ENCODE measurements around the gene RRP7A. TPM values are rescaled to one million over a fixed set of nuclear protein-coding genes. Genes with fewer than 3 reads are reported as not detected.

Gene RRP7A
- total RNA-seq, 4 donors from 2014 or later: 9.7 to 38.6 (median 28.6) TPM

DNA sequence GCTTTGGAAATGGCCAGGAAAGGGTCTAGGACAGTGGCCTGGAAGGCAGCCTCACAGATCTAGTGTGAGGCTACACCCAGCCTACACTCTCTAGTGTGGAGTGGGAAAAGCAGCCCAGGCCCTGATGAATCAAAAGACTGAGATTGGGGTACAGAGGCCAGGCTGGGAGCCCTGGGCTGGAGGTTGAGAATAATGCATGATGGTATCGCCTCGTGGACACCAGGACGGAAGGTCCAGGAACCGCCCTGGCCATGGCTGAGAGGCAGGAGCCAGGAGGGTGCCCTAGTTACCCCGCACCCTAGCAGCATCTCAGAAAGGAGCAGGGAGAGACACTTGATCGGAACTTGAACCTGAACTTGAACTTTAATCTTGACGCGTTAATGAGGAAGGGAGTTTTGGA, 46.9 kb downstream of the RRP7A start:
- no peaks in the 10 kb centered on the region for H3K9me3 ChIP-seq
- no peak overlapping the region for H3K4me3 ChIP-seq
- no peak overlapping the region for H3K27ac ChIP-seq
- TF ChIP-seq POLR2A (IDR thresholded peaks at IDR 0.05): no peak
- TF ChIP-seq, protein P1, sequence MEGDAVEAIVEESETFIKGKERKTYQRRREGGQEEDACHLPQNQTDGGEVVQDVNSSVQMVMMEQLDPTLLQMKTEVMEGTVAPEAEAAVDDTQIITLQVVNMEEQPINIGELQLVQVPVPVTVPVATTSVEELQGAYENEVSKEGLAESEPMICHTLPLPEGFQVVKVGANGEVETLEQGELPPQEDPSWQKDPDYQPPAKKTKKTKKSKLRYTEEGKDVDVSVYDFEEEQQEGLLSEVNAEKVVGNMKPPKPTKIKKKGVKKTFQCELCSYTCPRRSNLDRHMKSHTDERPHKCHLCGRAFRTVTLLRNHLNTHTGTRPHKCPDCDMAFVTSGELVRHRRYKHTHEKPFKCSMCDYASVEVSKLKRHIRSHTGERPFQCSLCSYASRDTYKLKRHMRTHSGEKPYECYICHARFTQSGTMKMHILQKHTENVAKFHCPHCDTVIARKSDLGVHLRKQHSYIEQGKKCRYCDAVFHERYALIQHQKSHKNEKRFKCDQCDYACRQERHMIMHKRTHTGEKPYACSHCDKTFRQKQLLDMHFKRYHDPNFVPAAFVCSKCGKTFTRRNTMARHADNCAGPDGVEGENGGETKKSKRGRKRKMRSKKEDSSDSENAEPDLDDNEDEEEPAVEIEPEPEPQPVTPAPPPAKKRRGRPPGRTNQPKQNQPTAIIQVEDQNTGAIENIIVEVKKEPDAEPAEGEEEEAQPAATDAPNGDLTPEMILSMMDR (IDR thresholded peaks at IDR 0.05): no peak
- intact Hi-C loops (cut with DNase I; ENCODE audit: low total_unique reads): no loop called here
- no peak for DNase-seq
- H3K27me3 ChIP-seq: no peaks in the 10 kb centered on the region
- H3K4me1 ChIP-seq: no peaks in the 10 kb centered on the region
- no peaks in the 10 kb centered on the region for H3K36me3 ChIP-seq

DNA sequence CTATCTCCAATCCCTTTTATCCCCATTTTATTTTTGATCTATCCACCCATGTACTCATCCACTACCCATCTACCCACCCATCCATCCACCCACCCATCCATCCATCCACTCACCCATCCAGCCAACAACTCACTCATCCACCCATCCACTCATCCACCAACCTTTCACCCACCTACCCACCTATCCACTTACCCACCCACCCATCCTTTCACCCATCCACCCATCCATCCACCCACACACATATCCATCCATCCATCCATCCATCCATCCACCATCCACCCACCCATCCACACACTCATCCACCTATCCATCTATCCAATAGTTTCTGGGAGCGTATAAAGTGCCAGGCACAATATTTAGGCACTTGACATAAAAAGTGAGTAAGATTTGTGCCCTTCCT, 48.2 kb downstream of the RRP7A start:
- Histone ChIP-seq H3K36me3 (no peaks in the 10 kb centered on the region), H3K9me3 (no peaks in the 10 kb centered on the region), H3K27me3 (no peaks in the 10 kb centered on the region), H3K4me1 (no peaks in the 10 kb centered on the region), H3K27ac (no peak overlapping the region), H3K4me3 (no peak overlapping the region)
- TF ChIP-seq, protein P1 (IDR thresholded peaks at IDR 0.05): no peak
- TF ChIP-seq POLR2A (IDR thresholded peaks at IDR 0.05): no peak
- intact Hi-C loops (cut with DNase I; ENCODE audit: low total_unique reads): no loop called here
- no peak for DNase-seq

DNA sequence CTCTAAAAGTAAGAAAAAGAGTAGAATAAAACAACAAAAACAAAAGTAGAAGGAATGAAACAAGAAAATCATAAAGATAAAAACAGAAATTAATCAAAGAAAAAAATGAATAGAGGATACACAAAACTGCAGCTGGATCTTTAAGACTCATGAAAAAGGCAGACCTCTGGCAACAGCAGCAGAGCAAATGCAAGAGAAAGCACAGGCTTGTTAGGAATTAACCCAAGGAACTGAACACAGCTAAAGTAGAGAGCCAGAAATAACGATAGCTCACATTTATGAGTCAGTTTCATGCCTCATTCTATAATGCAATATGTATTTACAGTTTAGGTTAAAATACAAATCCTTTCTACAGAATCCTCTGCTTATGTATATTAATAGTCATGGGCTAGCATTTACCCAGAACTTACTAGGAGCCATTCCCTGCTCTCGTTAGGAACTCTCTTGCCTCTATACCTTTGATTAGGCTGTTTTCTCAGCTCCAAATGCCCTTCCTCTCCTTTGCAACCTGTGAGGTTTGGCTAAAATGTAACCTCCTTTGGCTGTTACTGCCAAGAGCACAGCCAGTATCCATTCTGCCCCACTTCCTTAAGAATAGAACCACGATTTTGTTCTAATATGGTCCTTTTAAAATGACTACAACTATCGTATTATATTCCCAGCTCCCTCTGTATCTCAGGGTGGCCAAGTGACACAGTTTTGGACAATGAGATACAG, 49.1 kb downstream of the RRP7A start:
- Histone ChIP-seq H3K4me1 (no peaks in the 10 kb centered on the region), H3K4me3 (no peak overlapping the region), H3K27me3 (no peaks in the 10 kb centered on the region), H3K36me3 (no peaks in the 10 kb centered on the region), H3K9me3 (no peaks in the 10 kb centered on the region), H3K27ac (no peak overlapping the region)
- intact Hi-C loops (cut with DNase I; ENCODE audit: low total_unique reads): no loop called here
- TF ChIP-seq, protein P1 (IDR thresholded peaks at IDR 0.05): no peak
- no peak for TF ChIP-seq POLR2A (IDR thresholded peaks at IDR 0.05)
- no peak for DNase-seq

DNA sequence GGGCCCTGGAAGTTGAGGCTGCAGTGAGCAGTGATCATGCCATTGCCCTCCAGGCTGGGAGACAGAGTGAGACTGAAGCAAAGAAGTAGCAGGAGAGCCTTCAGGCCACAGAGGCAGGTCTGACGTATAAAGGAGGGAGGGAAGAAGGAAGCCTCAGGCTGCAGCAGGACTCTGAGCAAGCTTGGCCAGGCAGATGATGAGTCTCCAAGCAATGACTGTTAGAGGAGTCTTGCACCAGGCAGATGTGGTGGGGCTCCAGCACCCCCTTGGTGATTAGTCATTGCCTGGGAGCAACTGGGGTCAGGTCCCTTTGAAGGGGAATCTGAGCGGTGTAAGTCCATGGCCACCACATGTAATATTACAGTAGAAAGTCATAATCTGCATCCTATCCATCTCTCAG, 50.8 kb downstream of the RRP7A start:
- Histone ChIP-seq H3K36me3 (no peaks in the 10 kb centered on the region), H3K9me3 (no peaks in the 10 kb centered on the region), H3K27me3 (no peaks in the 10 kb centered on the region), H3K27ac (no peak overlapping the region), H3K4me3 (no peak overlapping the region), H3K4me1 (no peaks in the 10 kb centered on the region)
- TF ChIP-seq, protein P1 (IDR thresholded peaks at IDR 0.05): no peak
- no peak for TF ChIP-seq POLR2A (IDR thresholded peaks at IDR 0.05)
- DNase-seq: no peak
- intact Hi-C loops (cut with DNase I; ENCODE audit: low total_unique reads): no loop called here

DNA sequence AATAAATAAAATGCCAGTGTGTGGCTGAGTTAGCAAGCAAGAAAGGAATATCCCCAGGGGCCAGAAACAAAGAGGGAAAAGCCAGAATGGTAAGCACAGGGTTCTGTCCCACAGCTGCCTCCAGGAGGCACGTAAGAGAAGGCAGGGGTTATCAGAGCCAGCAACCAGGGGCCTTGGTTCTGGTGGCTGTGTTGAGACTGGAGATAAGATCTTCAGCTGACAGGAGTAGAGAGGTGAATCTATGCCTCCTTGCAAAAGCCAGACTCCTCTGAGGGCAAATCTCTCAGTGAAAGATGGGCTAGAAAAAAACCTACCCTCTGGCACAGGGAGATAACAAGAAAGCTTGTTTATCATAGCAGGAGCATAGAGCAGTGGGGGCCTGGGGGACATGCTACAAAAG, 57.6 kb downstream of the RRP7A start:
- intact Hi-C loops (cut with DNase I; ENCODE audit: low total_unique reads): no loop called here
- Histone ChIP-seq H3K27ac (no peak overlapping the region), H3K4me1 (no peaks in the 10 kb centered on the region), H3K36me3 (no peaks in the 10 kb centered on the region), H3K4me3 (no peak overlapping the region), H3K27me3 (peaks cover 0 to 9% of the 10 kb centered on the region in 2 donors), H3K9me3 (no peaks in the 10 kb centered on the region)
- DNase-seq: no peak
- no peak for TF ChIP-seq POLR2A (IDR thresholded peaks at IDR 0.05)
- TF ChIP-seq, protein P1 (IDR thresholded peaks at IDR 0.05): no peak

All from uterus (tissue), 4 donors.